Skin of body (tissue), 3 donors: ENCODE measurements around the gene SORBS2. TPM values are rescaled to one million over a fixed set of nuclear protein-coding genes. Genes with fewer than 3 reads are reported as not detected.
A peak's percentile ranks its signal among the peaks of the same experiment; 100 is the strongest.
"Not testable (repeated sequence)": the region's sequence is repeated elsewhere in the genome, so short reads cannot be mapped to it uniquely, and the experiment has no call there.

Experiments used
- DNase-seq: peaks from one replicate; lab custom pipeline; 2025; lab: John Stamatoyannopoulos, UW
- small RNA-seq: library from RNA; depleted of rRNA; stranded (forward); fragments of <200 nt; gene quantifications from one replicate; pipeline ENCODE3, GENCODE V24; 2014; ENCODE audit warnings: low replicate concordance
- total RNA-seq: library from RNA; depleted of rRNA; stranded (reverse); fragments of >200 nt; gene quantifications from one replicate; pipeline ENCODE4 v1.2.3, GENCODE V29; 2014

The SORBS2 gene
- total RNA-seq, 1 donor from 2014 or later, result 15.0 TPM

DNA sequence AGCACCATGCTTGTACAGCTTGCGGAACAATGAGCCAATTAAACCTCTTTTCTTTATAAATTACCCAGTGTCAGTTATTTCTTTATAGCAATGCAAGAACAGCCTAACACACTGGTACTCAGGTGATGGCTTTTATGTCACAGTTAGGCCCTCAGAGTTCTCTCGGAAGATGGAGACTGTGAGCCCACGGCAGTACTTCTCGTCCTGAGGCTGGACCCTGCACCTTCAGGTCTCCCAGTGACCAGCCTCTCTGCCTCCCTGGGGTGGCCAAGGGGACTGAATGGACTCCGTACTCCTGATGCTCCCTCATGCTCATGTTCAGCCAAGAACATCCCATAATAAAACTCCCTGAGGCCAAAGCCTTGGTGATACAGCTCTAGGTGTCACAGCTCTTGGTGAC is 251.7 kb downstream of the SORBS2 start:
- DNase-seq, result no peak

DNA sequence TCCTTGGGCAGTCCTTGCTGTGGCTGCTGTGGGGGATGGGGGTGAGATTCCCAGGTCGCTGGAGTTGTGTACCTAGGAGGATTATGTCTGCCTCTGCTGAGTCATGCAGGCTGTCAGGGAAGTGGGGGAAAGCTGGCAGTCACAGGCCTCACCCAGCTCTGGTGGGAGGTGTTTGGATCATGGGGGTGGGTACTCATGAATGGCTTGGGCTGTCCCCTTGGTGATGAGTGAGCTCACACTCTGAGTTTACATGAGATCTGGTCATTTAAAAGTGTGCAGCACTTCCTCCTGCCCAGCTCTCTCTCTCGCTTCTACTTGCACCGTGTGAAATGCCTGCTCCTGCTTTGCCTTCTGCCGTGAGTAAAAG is 252.1 kb downstream of the SORBS2 start:
- DNase-seq, result no peak

DNA sequence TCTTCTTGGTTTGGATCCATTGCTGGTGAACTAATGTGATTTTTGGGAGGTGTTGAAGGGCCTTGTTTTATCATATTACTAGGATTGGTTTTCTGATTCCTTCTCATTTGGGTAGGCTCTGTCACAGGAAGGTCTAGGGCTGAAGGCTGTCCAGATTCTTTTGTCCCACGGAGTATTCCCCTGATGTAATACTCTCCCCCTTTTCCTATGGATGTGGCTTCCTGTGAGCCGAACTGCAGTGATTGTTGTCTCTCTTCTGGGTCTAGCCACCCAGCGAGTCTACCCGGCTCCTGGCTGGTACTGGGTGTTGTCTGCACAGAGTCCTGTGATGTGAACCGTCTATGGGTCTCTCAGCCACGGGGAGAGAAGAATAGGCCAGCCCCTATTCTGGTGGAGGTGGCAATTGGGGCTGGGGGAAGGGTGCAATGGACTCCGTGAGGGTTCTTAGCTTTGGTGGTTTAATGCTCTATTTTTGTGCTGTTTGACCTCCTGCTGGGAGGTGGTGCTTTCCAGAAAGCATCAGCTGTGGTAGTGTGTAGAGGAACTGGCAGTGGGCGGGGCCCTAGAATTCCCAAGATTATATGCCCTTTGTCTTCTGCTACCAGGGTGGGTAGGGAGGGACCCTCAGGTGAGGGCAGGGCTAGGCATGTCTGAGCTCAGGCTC is 252.6 kb downstream of the SORBS2 start:
- not testable (repeated sequence) for DNase-seq

DNA sequence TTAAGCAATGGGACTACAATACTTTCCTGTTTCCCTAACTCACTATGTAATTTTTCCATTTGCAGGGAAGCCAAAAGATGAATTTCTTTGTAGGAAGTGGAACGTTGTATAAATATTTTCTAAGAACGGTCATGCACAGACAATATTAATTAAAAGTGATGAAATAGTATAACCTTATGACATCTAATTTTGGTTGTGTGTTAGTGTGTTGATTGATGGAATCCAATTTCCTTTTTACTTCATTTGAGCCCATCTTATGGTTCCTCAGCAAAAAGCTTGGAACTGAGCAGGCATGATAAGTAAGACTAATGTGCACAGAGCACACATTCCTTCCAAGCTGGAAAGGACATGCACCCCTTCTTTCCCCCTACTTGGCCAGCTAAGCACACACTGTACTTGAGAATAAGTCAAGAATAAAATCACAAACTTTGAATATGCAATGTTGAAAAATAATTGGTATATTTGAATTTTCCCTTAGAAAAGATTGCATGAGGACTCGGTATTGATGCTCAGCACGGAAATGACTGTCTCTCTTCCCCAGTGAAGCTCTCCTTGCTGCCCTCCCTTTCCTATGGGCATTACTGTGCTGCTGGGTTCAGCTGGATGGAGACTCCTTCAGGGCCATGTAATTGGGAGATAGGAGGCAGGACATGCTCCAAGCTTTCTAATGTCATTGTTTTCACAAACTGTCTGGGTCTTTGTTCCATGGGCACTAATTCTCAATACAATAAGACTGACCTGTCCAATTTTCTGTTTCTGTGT is 257.4 kb downstream of the SORBS2 start:
- DNase-seq, result peak; percentile 76

DNA sequence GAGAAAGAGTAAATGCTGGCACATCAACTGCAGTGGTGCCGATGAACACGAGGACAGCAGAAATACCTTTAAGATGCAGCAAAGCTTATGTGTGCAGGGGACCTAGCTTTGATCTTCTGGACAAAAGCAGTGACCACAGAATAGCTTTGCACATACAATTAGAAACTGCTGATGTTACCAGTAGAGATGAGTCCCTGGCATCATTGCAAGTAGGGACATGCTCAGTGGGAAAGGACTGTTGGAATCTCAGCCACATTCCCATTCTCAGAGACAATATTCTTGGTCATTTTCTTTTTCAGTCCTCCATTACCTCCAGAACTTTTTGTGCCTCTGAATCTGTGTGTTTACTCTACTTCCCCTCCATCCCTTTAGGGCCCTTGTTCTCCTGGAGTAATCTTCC is 259.7 kb downstream of the SORBS2 start:
- no peak for DNase-seq

DNA sequence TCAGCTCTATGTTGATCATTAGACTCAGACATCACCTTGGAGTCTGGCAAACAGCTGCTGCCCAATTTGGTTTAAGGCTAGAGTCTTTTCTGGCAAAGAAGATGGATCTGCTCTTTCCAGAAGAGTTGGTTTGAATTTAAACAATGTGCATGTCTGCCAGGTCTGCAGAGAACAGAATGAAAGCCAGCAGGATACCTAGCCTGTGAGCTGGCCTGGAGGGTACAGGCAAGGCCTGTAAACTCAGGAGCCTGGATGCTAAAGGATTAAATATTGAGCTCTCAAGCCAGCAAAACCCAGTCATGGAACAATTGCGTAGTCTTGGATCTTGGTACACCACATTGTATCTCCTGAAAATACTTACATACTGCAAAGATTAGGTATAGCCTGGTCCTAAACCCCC is 261.1 kb downstream of the SORBS2 start:
- DNase-seq, result no peak

DNA sequence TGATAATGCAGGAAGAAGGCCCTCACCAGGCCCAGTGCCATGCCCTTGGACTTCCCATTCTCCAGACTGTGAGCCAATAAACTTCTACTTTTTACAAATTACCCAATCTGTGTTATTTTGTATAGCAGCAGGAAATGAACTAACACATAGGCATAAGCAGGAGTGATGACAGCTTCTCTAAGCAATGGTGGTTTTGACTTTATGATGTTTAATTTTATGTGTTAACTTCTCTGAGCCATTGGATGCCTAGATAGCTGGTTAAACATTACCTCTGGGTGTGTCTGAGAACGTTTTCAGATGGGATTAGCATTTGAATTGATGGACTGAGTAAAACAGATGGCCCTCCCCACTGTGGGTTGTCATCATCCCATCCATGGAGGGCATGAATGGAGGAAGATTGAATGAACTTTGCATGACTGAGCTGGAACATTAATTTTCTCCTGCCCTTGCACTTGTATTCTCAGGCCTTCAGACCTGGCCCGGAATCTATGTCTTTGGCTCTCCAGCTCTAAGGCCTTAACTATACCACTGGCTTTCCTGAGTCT is 262.8 kb downstream of the SORBS2 start:
- DNase-seq, result no peak

DNA sequence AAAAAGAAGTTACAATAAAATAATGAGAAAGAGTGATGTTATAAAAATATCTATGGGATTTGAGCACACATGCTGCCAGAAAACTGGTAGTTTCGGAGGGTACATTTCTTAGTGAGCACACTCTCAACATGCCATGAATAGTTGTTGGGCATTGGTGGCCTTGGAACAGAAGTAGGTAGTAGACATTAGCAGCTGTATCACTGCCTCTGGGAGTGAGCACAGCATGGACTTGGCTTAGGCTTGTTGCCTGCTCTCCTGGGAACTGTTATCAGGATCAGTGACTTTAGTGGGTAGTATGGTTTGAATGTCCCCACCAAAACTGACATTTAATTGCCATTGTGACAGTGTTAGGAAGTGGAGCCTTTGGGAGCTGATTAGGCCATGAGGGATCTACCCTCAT is 263.4 kb downstream of the SORBS2 start:
- DNase-seq, result no peak

DNA sequence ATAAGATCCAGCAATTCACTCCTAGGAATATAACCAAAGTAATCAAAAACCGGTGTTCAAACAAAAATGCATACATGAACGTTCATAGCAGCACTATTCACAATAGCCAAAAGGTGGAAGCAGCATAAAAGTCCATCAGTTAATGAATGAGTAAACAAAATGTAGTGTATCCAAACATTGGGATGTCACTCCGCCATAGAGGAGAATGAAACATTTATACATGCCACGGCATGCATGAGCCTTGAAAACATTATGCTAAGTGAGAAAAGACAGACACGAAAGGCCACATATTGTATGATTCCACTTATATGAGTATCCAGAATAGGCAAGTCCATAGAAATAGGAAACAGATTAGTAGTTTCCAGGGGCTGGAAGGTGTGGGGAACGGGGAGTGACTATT is 265.7 kb downstream of the SORBS2 start:
- DNase-seq, result no peak

DNA sequence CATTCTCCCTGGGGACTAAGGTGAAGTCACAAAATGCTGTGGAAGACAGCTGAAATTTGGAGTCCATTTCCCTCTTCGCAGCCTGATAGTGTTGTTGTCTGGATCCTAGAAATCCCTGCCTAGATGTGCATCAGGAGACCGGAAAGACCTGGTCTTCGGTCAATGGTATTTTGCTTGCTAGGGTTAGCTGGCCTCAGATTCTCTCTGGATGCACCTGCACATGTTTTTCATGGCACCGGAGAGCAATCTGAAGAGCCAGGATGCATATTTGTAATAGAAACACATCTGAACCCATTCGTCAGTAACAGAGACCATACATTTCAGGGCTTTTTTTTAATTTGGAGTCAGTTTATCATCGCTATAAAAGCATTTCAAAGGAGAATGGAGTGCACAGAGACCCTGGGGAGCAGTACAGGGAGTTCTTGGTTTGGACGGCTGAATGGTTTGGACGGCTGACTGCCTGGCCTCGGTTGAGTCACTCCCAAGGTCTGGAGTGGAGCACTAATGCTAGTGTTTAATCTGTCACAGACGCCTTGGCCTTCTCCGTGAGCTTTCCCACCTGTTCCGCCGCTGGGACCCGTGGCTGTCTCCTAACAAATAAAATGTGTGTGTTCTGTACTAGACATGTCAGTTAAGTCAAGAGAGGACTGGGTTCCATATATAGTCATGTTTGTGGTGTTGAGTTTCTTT is 269.2 kb downstream of the SORBS2 start:
- no peak for DNase-seq

DNA sequence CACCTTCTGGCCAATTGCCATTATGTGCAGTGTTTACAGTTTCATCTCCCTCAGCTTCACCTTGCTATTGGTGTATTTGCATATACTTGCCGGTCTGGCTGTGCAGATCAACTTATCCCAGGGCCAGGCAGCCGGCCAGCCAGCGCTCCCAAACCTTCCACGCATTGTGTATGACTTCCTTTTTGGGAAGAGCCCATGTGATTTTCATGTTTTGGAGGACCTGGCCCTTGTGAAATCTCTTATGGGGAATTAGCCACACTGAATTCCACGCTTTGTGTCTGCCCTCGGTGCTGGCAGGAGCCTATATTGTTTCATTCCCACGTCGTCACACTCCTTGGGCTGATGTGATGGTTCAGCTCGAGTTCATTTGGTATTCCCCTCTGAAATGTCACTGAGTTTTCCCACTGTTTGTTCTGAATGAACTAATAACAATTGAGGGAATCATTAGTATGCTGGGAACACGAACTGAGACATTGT is 270.7 kb downstream of the SORBS2 start:
- no peak for DNase-seq

DNA sequence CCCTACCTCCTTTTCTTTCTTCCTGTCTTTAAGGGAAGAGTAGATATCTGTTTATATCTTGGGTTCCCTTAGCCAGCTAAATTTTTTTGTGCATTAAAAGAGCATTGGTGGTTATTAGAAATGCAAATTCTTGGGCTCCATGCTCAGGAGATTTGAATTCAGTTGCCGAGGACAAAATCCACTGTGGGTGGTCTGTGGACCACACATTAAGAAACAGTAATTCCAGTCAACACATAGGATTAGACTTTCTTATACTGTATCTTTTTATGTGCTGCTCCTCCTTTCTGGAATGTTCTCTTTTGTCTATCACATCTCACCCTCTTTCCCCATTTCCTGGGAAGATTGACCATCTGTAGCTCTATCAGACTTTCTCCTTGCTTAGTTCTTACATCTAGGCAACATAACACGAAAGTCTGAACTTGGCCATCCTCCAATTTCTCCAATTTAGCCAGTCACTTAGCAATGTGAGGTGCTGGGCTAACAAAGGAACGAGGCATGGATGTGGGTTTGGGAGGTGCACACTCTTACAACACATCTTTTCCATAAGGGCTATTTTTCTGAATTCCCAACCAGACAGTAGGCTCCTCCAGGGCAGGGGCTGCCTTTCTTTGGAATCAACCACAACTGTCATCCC is 271.4 kb downstream of the SORBS2 start:
- no peak for DNase-seq

DNA sequence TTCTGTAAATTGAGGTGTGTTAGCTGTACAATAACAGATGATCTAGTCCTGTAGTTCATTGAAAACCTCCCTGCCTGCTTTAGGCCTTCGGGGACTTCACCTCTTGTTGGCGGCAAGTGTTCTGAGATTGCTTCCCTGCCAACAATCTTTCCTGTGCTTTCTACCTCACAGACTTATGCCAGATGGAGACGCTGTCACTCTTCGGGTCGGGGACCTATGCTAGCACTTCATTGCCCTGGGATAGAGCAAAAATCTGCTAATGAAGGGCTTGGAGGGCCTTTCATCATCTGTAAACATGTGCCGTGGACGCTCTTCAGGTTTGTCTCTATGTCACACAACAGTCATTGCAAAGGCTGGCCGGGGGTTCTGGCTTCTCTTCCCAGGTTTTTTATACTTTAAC is 272.0 kb downstream of the SORBS2 start:
- no peak for DNase-seq

DNA sequence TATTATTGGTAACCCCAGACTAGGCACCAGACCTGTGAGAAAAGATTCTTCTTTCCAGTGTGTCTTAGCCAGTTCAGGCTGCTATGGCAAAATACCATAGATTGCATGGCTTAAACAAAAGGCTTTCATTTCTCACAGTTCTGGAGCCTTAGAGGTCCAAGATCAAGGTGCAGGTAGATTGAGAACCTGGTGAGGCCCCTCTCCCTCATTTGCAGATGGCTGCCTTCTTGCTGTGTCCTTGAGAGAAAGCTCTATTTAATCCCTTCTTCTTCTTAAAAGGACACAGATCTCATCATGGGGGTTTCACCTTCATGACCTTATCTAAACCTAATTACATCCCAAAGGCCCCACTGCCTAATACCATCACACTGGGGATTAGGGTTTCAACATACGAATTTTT is 273.2 kb downstream of the SORBS2 start:
- DNase-seq, result no peak

DNA sequence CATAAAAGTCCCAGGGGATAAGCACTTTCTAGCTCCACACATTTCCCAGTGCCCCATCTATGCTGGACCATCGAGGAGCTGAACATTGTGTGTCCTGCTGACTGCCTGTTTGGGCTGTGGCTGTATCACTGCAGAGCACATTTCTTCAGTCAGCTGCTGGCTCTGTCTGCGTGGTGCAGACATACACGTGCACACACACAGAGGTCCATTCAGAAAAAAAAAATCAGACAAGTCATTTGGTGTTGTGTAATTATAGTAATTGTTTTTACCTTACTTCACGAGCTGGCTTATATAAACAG is 275.6 kb downstream of the SORBS2 start:
- DNase-seq, result no peak

DNA sequence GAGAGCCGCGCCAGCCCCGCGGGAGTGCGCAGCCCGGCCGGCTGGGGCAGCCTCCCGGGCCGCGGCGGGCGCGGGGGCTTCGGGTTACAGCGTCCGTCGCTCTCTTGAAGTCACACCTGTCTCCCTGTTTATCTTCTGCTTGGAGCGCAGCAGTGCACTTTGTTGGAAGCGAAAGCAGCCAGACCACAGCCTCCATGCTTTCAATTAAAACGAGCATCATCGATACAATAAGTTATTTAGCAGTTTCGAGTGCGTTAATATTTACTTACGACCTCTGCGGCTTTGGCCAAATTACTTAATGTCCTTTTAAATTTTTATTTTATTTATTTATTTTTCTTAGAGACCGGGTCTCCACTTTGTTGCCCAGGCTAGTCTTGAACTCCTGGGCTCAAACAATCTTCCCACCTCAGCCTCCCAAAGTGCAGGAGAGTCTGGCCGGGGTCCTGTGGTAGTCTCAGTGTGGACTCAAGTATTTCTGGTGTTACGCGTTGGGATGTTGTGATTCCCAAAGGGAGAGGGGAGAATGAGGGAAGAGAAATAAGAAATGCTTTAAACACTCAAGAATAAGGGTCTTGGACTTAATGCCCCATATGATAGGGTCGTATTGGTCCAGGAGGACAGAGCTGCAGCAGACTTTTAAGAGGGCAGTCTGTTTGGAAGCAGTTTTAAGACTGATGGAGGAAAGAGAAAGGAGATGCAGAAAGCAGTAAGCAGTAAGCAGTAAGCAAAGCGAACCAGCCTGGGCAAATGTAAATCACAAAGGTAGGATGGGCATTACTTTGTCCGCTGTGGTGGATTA is 276.2 kb downstream of the SORBS2 start:
- no peak for DNase-seq

Small RNA genes within 50 kb of the gene (small RNA-seq; reads per million reads assigned to genes)
- not detected for gene RF00019
